IMR-90 (cell line): ENCODE data around the gene OPCML. TPM values are rescaled to one million over a fixed set of nuclear protein-coding genes. Genes with fewer than 3 reads are reported as not detected.

Experiments used
- ATAC-seq: fragments of 200-7000 bp; cut with Tn5 transposase; 2 replicates; pipeline ENCODE4 v1.9.1; 2020; ENCODE audit warnings: low read depth, mild to moderate bottlenecking, moderate library complexity
- BruUV-seq: library from RNA; stranded (reverse); fragments of 400-500 nt; replicated peaks from 2 replicates; lab custom pipeline; 2021; lab: Mats Ljungman, UMichigan
- CTCF ChIA-PET: fragments of 300-600 bp; formaldehyde crosslinking; extraction: SDS; loops from one replicate; lab custom pipeline; 2021; ENCODE audit warnings: antibody characterized with exemption; lab: Yijun Ruan, JAX
- POLR2A ChIA-PET: fragments of 300-600 bp; sonication (Branson Sonifier 250); formaldehyde crosslinking; loops from one replicate; lab custom pipeline; 2022; ENCODE audit warnings: antibody characterized with exemption; ENCODE audit not compliant: unreplicated experiment; lab: Charles Lee
- DNase-seq: peaks from one replicate; pipeline ENCODE4 v3.0.0; 2013
- H2AFZ ChIP-seq: replicated peaks from 2 replicates; pipeline ENCODE3; 2013; ENCODE audit warnings: low read length, mild to moderate bottlenecking; ENCODE audit not compliant: poor library complexity
- H2AK5ac ChIP-seq: 2 replicates; pipeline ENCODE4 v1.6.1; 2013; ENCODE audit warnings: low read depth, low read length, inconsistent platforms
- H2AK9ac ChIP-seq: replicated peaks from 2 replicates; pipeline ENCODE3; 2013; ENCODE audit warnings: mild to moderate bottlenecking, low read depth, low read length, moderate library complexity; ENCODE audit not compliant: poor library complexity
- H2BK120ac ChIP-seq: 2 replicates; pipeline ENCODE4 v1.6.1; 2013; ENCODE audit warnings: low read depth, low read length, inconsistent platforms
- H2BK15ac ChIP-seq: 3 replicates; pipeline ENCODE4 v1.6.1; 2013; ENCODE audit warnings: low read depth, low read length, inconsistent platforms
- H2BK20ac ChIP-seq: 2 replicates; pipeline ENCODE4 v1.6.1; 2013; ENCODE audit warnings: low read depth, mild to moderate bottlenecking, inconsistent platforms, low read length, moderate library complexity
- H2BK5ac ChIP-seq: 2 replicates; pipeline ENCODE4 v1.6.1; 2013; ENCODE audit warnings: mild to moderate bottlenecking, low read depth, low read length, inconsistent platforms; ENCODE audit not compliant: poor library complexity, severe bottlenecking
- H3K14ac ChIP-seq: replicated peaks from 2 replicates; pipeline ENCODE4 v1.6.1; 2013; ENCODE audit warnings: low read depth, low read length, inconsistent platforms
- H3K18ac ChIP-seq: 2 replicates; pipeline ENCODE4 v1.6.1; 2013; ENCODE audit warnings: low read depth, low read length, control low read depth
- H3K23ac ChIP-seq: 2 replicates; pipeline ENCODE4 v1.6.1; 2013; ENCODE audit warnings: low read depth, low read length, inconsistent platforms
- H3K27ac ChIP-seq: 2 replicates; pipeline ENCODE4 v1.5.1; 2013; ENCODE audit warnings: mild to moderate bottlenecking, control low read depth, low read length; ENCODE audit not compliant: insufficient read depth
- H3K27me3 ChIP-seq: 2 replicates; pipeline ENCODE4 v1.6.1; 2013; ENCODE audit warnings: low read length; ENCODE audit not compliant: control insufficient read depth, insufficient read depth
- H3K36me3 ChIP-seq: 2 replicates; pipeline ENCODE4 v1.6.1; 2013; ENCODE audit warnings: low read length, mixed read lengths; ENCODE audit not compliant: control insufficient read depth, insufficient read depth
- H3K4ac ChIP-seq: 2 replicates; pipeline ENCODE4 v1.6.1; 2013; ENCODE audit warnings: low read depth, low read length, inconsistent platforms
- H3K4me1 ChIP-seq: 2 replicates; pipeline ENCODE4 v1.6.1; 2013; ENCODE audit warnings: low read length, mixed read lengths; ENCODE audit not compliant: control insufficient read depth, insufficient read depth
- H3K4me2 ChIP-seq: 2 replicates; pipeline ENCODE4 v1.6.1; 2013; ENCODE audit warnings: low read depth, mild to moderate bottlenecking, control low read depth, low read length, moderate library complexity
- H3K4me3 ChIP-seq: 2 replicates; pipeline ENCODE4 v1.5.1; 2013; ENCODE audit warnings: low read depth, mild to moderate bottlenecking, control low read depth, low read length, moderate library complexity; ENCODE audit not compliant: insufficient read depth
- H3K56ac ChIP-seq: 2 replicates; pipeline ENCODE4 v1.6.1; 2013; ENCODE audit warnings: low read length, inconsistent platforms; ENCODE audit not compliant: insufficient read depth; ENCODE audit errors: extremely low read depth
- H3K79me1 ChIP-seq, 2 experiments: 2 replicates each; pipeline ENCODE4 v1.6.1; 2013; ENCODE audit warnings: low read length in 2 of 2, inconsistent platforms in 1 of 2, low read depth in 1 of 2
- H3K9ac ChIP-seq: 2 replicates; pipeline ENCODE4 v1.6.1; 2013; ENCODE audit warnings: low read depth, low read length, control low read depth
- H3K9me1 ChIP-seq: 2 replicates; pipeline ENCODE4 v1.6.1; 2013; ENCODE audit warnings: low read length, inconsistent platforms; ENCODE audit not compliant: insufficient read depth
- H3K9me3 ChIP-seq: 2 replicates; pipeline ENCODE4 v1.6.1; 2013; ENCODE audit warnings: low read length; ENCODE audit not compliant: control insufficient read depth, insufficient read depth
- H4K20me1 ChIP-seq: 2 replicates; pipeline ENCODE4 v1.6.1; 2013; ENCODE audit warnings: low read length, inconsistent platforms; ENCODE audit not compliant: insufficient read depth
- H4K5ac ChIP-seq: 2 replicates; pipeline ENCODE4 v1.6.1; 2013; ENCODE audit warnings: mild to moderate bottlenecking, low read depth, low read length, control low read depth
- H4K8ac ChIP-seq, 2 experiments: 2 replicates each; pipeline ENCODE4 v1.6.1; 2013; ENCODE audit warnings: low read depth in 2 of 2, low read length in 2 of 2, control low read depth in 1 of 2, inconsistent platforms in 1 of 2
- H4K91ac ChIP-seq: 2 replicates; pipeline ENCODE4 v1.6.1; 2013; ENCODE audit warnings: low read depth, low read length, inconsistent platforms; ENCODE audit not compliant: insufficient read depth
- BHLHE40 ChIP-seq: fragments of 150-350 bp; IDR thresholded peaks from 2 replicates; pipeline ENCODE4 v1.6.1; 2016; ENCODE audit warnings: mild to moderate bottlenecking, low read depth, low read length
- CEBPB ChIP-seq: IDR thresholded peaks from 2 replicates; pipeline ENCODE4 v1.6.1; 2012; ENCODE audit warnings: low read depth, low read length, improper control_type of control experiment
- CHD1 ChIP-seq: IDR thresholded peaks from 2 replicates; pipeline ENCODE4 v1.6.1; 2012; ENCODE audit warnings: low read depth, low read length, improper control_type of control experiment
- FOS ChIP-seq: fragments of 150-350 bp; IDR thresholded peaks from 2 replicates; pipeline ENCODE4 v1.6.1; 2016; ENCODE audit warnings: low read depth, low read length
- MAFK ChIP-seq: IDR thresholded peaks from 2 replicates; pipeline ENCODE4 v1.6.1; 2012; ENCODE audit warnings: low read depth, low read length, improper control_type of control experiment
- MAZ ChIP-seq: IDR thresholded peaks from 2 replicates; pipeline ENCODE4 v1.6.1; 2012; ENCODE audit warnings: low read depth, mild to moderate bottlenecking, low read length, improper control_type of control experiment, moderate library complexity, borderline replicate concordance
- MXI1 ChIP-seq: IDR thresholded peaks from 2 replicates; pipeline ENCODE4 v1.6.1; 2012; ENCODE audit warnings: low read depth, mild to moderate bottlenecking, low read length, moderate library complexity, borderline replicate concordance
- NFE2L2 ChIP-seq: fragments of 150-350 bp; IDR thresholded peaks from 2 replicates; pipeline ENCODE4 v1.6.1; 2016; ENCODE audit warnings: low read depth, mild to moderate bottlenecking, low read length
- POLR2A ChIP-seq: IDR thresholded peaks from 2 replicates; pipeline ENCODE4 v1.6.1; 2012; ENCODE audit warnings: mild to moderate bottlenecking, low read depth, low read length
- RAD21 ChIP-seq: IDR thresholded peaks from 2 replicates; pipeline ENCODE4 v1.6.1; 2012; ENCODE audit warnings: low read length, improper control_type of control experiment
- RCOR1 ChIP-seq: IDR thresholded peaks from 2 replicates; pipeline ENCODE4 v1.6.1; 2012; ENCODE audit warnings: mild to moderate bottlenecking, low read length, improper control_type of control experiment; ENCODE audit not compliant: insufficient replicate concordance
- RFX5 ChIP-seq: IDR thresholded peaks from 2 replicates; pipeline ENCODE4 v1.8.0; 2012; ENCODE audit warnings: low read depth, mild to moderate bottlenecking, low read length, moderate library complexity
- SMC3 ChIP-seq: fragments of 150-350 bp; IDR thresholded peaks from 2 replicates; pipeline ENCODE4 v1.6.1; 2016; ENCODE audit warnings: low read depth, mild to moderate bottlenecking, antibody characterized with exemption, low read length, moderate library complexity
- WGBS, 2 experiments: methylation state at CpG; one replicate each; pipeline versions ENCODE4 v1.1.5 to v1.1.7; 2013; ENCODE audit warnings: missing lambda C conversion rate in 2 of 2; ENCODE audit not compliant: insufficient read length in 1 of 2; ENCODE audit errors: extremely low coverage in 2 of 2; 5-methylcytosine and 5-hydroxymethylcytosine counted together
- dilution Hi-C: fragments of 300-500 bp; cut with HindIII; formaldehyde crosslinking; loops from one replicate; pipeline ENCODE4 v1.14.3; 2018; ENCODE audit warnings: low sequenced_read_pairs; ENCODE audit not compliant: unreplicated experiment
- in situ Hi-C: fragments of 300-500 bp; cut with MboI; formaldehyde crosslinking; loops from 3 replicates; pipeline ENCODE4 v1.14.3; 2019; ENCODE audit warnings: low sequenced_read_pairs, inconsistent platforms, mixed read lengths
- intact Hi-C: fragments of 100-400 bp; cut with micrococcal nuclease; formaldehyde crosslinking; loops from 2 replicates; pipeline ENCODE4 v1.10.0; 2022
- polyA plus RNA-seq, 3 experiments: library from polyadenylated mRNA; depleted of rRNA; stranded (reverse); fragments of >200 nt; gene quantifications; 2 replicates each; pipeline ENCODE4 v1.2.3, GENCODE V29; 2012; ENCODE audit warnings: low replicate concordance in 1 of 3
- total RNA-seq: library from RNA; depleted of rRNA; stranded (reverse); fragments of >200 nt; gene quantifications from 2 replicates; pipeline ENCODE4 v1.2.3, GENCODE V29; 2012
- TF ChIP-seq, protein P1 (sequence below): fragments of 150-350 bp; IDR thresholded peaks from 2 replicates; pipeline ENCODE4 v1.6.1; 2017; ENCODE audit warnings: mild to moderate bottlenecking, antibody characterized with exemption, low read length, low read depth
- TF ChIP-seq, protein P2 (sequence below): conservative IDR thresholded peaks from 2 replicates; pipeline ENCODE4 v1.5.1; 2012; ENCODE audit warnings: mild to moderate bottlenecking, low read depth, low read length, improper control_type of control experiment
- TF ChIP-seq, protein P3 (sequence below): fragments of 150-350 bp; IDR thresholded peaks from 2 replicates; pipeline ENCODE4 v1.6.1; 2016; ENCODE audit warnings: low read depth, mild to moderate bottlenecking, low read length, moderate library complexity, borderline replicate concordance

Gene OPCML
- total and polyA plus RNA-seq, 2 of the 4 experiments (the other 2 are of a cell fraction): under 0.01 to 2.6 TPM

DNA sequence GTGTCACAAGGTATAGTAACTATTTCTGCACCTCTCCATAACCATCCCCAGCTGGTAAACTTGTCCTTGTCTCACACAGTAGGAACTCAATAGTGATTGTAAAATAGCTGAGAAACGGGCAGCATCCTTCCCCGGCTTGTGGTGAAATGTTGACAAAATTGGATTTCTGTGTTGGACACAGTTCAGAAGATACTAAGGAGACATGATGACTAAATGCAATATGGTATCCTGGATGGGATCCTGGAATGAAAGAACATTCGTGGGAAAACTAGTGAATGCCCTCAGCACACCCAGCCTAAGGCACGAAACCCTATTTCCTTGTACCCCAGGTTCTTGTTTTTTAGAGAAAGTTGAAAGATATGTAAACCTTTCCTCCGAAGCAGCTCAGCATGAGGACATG is 18.8 kb upstream of the OPCML start:
- dilution Hi-C loops (no loop called here), intact Hi-C loops (no loop called here), in situ Hi-C loops (no loop called here)
- Histone ChIP-seq H2AK5ac (no peak overlapping the region), H3K56ac (no peak overlapping the region), H2BK5ac (no peak overlapping the region), H3K9me1 (no peaks in the 10 kb centered on the region), H4K5ac (no peak overlapping the region), H4K8ac (no peak overlapping the region), H3K4me1 (no peaks in the 10 kb centered on the region), H2BK120ac (no peak overlapping the region), H4K20me1 (no peaks in the 10 kb centered on the region), H2BK15ac (no peak overlapping the region), H3K4me2 (no peak overlapping the region), H2BK20ac (no peak overlapping the region), H3K4me3 (no peak overlapping the region), H2AFZ (no peak overlapping the region), H3K27ac (no peak overlapping the region), H4K91ac (no peak overlapping the region), H3K4ac (no peak overlapping the region), H3K36me3 (no peaks in the 10 kb centered on the region), H3K18ac (no peak overlapping the region), H2AK9ac (no peak overlapping the region), H3K9ac (no peak overlapping the region), H3K27me3 (no peaks in the 10 kb centered on the region), H3K14ac (no peak overlapping the region), H3K9me3 (peaks cover 58% of the 10 kb centered on the region), H3K79me1 (no peaks in the 10 kb centered on the region), H3K23ac (no peak overlapping the region)
- POLR2A ChIA-PET: no interaction called here
- BruUV-seq: no TSS peak
- no peak for DNase-seq
- CTCF ChIA-PET: no interaction called here
- TF ChIP-seq NFE2L2 (no peak), FOS (no peak), MXI1 (no peak), RAD21 (no peak), CHD1 (no peak), CEBPB (no peak), MAFK (no peak), BHLHE40 (no peak), MAZ (no peak), POLR2A (no peak), RCOR1 (no peak), RFX5 (no peak), SMC3 (no peak)
- TF ChIP-seq, protein P1, sequence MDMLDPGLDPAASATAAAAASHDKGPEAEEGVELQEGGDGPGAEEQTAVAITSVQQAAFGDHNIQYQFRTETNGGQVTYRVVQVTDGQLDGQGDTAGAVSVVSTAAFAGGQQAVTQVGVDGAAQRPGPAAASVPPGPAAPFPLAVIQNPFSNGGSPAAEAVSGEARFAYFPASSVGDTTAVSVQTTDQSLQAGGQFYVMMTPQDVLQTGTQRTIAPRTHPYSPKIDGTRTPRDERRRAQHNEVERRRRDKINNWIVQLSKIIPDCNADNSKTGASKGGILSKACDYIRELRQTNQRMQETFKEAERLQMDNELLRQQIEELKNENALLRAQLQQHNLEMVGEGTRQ: no peak
- TF ChIP-seq, protein P2, sequence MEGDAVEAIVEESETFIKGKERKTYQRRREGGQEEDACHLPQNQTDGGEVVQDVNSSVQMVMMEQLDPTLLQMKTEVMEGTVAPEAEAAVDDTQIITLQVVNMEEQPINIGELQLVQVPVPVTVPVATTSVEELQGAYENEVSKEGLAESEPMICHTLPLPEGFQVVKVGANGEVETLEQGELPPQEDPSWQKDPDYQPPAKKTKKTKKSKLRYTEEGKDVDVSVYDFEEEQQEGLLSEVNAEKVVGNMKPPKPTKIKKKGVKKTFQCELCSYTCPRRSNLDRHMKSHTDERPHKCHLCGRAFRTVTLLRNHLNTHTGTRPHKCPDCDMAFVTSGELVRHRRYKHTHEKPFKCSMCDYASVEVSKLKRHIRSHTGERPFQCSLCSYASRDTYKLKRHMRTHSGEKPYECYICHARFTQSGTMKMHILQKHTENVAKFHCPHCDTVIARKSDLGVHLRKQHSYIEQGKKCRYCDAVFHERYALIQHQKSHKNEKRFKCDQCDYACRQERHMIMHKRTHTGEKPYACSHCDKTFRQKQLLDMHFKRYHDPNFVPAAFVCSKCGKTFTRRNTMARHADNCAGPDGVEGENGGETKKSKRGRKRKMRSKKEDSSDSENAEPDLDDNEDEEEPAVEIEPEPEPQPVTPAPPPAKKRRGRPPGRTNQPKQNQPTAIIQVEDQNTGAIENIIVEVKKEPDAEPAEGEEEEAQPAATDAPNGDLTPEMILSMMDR: no peak
- TF ChIP-seq, protein P3, sequence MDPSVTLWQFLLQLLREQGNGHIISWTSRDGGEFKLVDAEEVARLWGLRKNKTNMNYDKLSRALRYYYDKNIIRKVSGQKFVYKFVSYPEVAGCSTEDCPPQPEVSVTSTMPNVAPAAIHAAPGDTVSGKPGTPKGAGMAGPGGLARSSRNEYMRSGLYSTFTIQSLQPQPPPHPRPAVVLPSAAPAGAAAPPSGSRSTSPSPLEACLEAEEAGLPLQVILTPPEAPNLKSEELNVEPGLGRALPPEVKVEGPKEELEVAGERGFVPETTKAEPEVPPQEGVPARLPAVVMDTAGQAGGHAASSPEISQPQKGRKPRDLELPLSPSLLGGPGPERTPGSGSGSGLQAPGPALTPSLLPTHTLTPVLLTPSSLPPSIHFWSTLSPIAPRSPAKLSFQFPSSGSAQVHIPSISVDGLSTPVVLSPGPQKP: no peak
- ATAC-seq: no peak
- no CpG with 5 or more reads among the region's 5 CpGs for WGBS, 2 experiments
